GM19240 (cell line): Measurements from ENCODE around the gene DENND2C.

Experiments
- DNase-seq: peaks from one replicate; pipeline ENCODE4 v3.0.0; 2011; ENCODE audit warnings: low spot score; ENCODE audit not compliant: insufficient read length

Gene DENND2C

DNA sequence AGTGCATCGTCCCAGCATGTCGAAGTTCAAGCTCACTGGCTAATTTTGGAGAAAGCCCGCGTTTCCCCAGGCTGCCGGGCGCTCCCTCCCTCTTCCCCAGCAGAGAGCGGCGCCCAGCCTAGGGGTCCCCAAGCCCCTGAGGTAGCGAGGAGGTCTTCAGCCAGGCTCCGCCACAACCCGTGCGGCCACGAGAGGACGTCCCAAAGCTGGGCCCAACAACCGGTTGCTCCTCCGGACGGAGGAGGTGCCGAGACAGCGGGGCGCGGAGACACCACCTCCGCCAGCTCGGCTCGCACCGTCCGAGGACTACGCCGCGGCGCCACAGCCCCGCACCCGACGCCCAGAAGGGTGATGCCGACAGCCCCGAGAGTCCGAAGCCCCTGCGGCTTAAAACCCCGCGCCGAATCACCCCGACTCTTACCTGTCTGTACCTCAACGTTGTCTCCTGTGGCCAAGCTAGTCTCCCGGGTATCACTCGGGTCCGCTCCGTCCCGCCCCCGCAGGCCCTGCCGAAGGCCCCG is at the start of gene DENND2C:
Gene DENND2C, minus strand, starts transcription at position 488 of the 521 bp plus-strand sequence. CDS start 44,065 bp downstream, outside the sequence.
- peak; percentile 14 for DNase-seq

DNA sequence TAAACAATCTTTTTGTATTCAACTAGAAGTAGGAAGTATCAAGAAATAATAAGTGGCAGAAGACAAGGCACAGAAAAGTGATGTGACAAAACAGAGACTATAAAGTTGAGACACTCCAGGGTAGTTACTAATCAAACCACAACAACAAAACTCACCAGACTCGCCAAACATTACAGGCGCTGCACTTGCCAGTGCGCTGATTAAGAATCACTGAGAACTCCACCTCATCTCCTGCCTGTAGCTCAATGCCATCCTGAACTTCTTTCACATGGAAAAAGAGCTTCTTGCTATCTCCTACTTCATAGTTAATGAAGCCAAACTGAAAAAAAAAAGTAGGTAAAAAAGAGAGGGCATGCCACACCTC is 49.6 kb upstream of the DENND2C start:
- no peak for DNase-seq

DNA sequence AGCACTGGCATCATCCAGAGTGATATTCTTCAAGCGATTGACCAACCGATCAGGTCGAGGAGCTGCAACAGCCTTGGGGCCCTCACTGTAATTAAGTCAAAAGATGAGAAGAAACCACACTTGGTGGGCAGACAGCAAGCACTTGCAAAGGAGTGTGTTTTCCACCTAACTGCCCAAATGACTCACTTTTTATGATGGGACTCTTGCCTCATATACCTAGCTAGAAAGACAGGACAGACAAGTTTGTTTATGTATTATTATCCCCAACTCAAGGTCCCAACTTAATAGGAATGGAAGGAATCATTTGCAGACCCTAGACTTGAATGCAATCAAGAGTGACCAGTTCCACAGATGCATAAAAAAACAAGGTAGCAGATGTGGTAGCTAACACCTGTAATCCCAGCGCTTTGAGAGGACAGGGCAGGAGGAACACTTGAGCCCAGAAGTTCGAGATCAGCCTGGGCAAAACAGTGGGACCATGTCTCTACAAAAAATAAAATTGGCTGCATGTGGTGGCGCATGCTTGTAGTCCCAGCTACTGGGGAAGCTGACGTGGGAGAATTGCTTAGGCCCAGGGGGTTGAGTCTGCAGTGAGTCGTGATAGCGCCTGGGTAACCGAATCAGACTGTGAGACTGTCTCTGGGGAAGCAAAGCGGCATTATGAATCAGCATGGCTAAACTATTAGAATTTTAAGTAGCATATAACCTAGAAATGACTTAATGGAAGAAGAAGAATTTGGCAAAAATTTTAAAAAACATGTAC is 49.0 kb upstream of the DENND2C start:
- no peak for DNase-seq

DNA sequence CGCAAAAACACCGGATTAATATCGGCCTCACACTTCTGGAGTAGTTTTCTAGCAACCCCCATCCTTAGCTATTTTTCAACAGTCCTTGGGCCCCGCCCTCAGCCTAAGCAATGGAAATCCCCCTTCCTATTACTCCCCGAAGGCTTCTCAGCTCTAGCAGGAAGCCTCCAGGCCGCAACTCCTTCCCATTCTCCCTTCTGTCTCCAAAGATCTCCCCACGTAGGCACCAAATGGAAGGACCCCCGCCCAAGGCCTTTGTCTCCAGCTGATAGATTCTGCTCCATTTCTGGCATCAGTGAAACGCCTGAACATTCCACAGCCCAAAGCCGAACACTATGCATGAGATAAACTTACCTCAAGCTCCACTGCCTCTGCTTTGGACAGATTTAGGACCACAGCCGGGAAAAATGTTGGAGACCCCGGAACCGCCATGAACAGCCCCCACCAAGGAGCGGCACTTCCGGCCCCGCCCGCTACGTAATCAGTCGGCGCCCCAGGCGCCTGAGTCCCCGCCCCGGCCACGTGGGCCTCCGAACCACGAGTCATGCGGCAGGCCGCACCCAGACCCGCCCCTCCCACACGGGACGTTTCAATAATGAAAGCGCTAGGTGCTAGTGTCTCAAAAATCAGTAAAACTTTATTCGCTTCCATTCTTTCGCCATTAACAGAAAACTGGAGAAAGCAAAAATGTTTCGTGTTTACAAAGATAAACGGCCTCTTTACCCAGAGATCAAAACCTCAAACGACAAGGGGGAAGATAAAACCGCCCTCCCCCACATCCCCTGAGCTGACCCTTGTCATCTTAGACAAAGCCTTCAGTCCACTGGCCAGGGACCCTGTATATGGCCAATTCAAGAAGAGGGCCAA is 46.7 kb upstream of the DENND2C start, which contains the start of gene NRAS:
Gene NRAS, minus strand, starts transcription at position 468 of the 867 bp plus-strand sequence. CDS start 611 bp downstream, outside the sequence.
- peak; percentile 80 for DNase-seq

DNA sequence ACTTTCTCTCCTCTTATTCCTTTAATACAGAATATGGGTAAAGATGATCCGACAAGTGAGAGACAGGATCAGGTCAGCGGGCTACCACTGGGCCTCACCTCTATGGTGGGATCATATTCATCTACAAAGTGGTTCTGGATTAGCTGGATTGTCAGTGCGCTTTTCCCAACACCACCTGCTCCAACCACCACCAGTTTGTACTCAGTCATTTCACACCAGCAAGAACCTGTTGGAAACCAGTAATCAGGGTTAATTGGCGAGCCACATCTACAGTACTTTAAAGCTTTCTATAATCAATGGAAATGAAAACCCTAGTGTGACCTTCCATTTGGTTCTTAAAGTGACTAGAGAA is 46.1 kb upstream of the DENND2C start:
- no peak for DNase-seq

DNA sequence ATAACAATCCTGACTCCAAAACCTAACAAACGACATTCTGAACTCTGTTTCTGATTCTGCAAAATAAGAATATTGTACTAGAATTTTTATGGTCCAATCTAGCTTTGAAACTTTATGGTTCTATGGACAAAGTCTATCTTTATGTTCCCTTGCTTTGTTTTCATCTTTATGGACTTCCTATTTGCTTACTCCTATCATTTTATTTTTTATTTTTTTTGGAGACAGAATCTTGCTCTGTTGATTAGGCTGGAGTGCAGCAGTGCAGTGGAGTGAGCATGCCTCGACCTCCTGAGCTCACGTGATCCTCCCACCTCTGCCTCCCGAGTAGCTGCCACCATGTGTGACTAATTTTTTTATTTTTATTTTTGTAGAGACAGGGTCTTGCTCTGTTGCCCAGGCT is 43.1 kb upstream of the DENND2C start:
- no peak for DNase-seq

DNA sequence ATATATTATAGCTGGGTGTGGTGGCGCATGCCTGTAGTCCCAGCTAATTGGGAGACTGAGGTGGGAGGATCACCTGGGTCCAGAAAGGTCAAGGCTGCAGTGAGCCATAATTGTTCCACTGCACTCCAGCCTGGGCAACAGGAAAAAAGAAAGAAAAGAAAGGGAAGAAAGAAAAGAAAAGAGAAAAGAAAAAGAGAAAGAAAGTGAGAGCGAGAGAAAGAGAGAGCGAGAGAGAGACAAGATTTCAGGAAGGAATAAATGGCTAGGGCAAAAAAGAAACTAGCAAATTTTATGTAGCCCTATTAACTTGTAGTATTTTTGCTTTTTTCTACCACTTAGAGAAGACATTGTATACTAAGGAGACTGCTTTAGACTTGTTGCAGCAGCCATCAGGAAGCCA is 40.5 kb upstream of the DENND2C start:
- DNase-seq: no peak

DNA sequence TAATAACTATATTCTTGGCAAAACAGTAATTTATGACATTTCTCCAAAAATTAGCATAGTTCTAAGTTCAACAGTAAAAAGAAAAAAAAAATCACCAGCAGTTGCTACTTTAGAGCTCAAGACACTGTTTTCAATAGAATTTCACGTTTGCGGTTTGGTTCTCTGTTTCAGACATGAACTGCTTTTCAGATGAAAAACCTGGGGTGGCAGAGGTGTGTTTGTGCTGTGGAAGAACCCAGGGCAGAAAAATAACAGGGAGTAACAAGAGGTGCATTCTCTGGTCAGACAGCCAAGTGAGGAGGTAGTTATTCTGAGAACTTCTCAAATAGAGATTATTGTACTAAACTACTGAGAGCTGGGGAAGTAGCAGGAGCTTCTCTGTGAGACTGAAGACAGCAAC is 37.8 kb upstream of the DENND2C start:
- DNase-seq: no peak

DNA sequence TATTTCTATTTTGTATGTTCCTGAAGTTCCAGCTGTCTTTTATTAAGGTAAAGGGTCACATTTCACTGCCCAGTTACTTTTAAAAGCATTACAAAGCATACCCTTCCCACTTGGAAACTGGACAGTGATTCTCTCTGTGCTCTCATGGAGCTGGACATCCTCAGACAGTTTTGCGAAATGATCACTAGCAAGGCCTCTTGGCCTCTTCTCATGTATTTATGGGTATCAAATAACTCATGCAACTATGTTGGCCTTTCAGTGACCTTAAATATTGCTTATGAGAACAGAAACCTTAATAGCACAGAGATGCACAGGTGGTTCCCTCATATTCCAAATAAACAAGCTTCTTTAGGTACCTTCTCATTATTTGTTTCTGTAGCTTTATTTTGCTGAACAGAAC is 33.4 kb upstream of the DENND2C start:
- no peak for DNase-seq

- DNase-seq: no peak
Measured at GRCh38 chr1:114702737-114703136, 32.9 kb upstream of the DENND2C start.

DNA sequence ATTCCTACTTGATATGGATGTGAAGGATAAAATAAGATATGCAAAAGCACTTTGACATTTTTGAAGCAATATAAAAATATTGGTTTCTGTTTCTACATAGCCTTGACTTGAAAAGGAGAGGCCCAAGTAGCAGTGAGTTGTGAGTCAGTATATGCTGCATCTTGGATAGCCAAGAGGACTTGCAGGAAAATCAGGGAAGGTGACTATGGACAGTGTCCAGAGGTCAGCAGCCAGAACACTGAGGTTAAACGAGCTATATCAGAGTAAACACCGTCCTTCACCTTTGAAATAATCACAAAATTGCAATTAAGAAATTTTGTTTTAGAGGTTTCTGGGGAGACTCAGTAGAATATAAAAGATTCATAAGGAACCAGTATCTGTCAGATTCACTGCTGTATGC is 32.1 kb upstream of the DENND2C start:
- DNase-seq: no peak

GRCh38 chr1:114700036-114700600 is 30.3 kb upstream of the DENND2C start:
- DNase-seq: no peak

DNA sequence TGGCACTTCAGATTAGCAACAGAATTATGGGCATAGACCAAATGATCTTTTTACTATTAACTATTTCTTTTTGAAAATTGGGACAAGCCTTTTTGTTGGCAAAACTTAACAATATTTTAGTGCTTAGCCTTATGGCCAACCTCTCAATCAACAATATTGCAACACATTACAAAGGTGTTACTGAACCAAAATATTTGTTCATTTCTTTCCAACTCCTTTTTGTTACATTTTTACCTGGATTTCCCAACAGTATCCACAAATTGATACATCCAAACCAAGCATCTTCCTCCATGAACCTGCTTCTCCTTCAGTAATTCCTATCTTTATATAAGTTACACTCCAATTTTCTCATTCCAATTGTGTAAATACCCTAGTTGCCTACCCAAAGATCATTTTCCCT is 27.0 kb upstream of the DENND2C start:
- DNase-seq: no peak

DNA sequence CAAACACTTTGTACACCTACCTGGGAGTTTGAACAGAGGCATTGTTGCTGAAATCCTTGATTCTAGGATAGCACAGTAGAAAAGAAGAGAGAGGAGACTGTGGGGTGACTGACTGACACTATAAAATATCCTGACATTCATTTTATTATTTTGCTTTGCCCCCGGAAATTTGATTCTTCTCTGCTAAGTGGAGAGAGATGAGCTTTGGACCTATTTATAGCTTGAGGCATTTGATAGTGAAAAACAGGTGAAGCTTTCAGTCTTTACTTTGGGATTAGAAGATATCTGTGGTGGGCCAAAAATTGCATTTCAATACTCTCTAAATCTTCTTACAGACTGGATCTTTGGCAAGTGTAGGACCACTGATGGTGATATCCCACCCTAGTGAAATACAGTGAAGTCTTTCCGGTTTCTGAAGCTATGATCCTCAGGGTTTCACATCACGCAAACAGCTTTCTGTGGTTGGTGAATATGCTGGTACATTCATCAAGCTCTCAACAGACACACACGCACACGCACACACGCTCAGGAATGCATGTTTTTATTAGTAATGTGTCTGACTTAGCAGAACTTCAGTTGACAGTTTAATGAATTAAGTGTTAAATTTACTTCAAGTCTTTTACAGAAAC is 25.7 kb upstream of the DENND2C start, which contains the start of gene AMPD1:
Gene AMPD1, minus strand, starts transcription at position 117 of the 629 bp plus-strand sequence. Its CDS starts 75 bp downstream, at position 42.
- DNase-seq: no peak

DNA sequence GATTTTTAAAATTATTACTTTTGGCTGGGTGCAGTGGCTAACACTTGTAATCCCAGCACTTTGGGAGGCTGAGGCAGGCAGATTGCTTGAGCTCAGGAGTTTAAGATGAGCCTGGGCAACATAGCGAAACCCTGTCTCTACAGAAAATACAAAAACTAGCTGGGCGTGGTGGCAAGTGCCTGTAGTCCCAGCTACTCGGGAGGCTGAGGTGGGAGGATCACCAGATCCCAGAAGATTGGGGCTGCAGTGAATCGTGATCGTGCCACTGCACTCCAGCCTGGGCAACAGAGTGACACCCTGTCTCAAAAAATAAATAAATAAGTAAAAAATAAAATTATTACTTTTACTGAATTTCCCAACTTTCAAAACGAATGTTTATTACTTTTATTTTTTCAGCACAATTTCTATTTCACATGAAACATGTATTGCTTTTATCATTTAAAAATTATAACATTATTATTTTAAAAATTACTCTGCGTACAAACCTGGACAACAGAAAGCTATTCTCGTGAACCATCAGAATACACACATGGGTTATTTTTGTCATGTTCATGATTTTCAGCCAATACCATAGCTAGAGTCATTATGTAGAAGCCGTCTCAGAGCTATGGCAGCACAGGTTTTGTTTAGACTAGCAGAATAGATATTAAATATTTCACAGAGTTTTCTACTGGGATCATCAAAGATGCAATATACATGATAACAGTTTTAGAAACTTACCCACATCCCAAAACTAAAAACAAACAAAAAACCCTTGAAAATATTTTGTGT is 24.9 kb upstream of the DENND2C start:
- no peak for DNase-seq

DNA sequence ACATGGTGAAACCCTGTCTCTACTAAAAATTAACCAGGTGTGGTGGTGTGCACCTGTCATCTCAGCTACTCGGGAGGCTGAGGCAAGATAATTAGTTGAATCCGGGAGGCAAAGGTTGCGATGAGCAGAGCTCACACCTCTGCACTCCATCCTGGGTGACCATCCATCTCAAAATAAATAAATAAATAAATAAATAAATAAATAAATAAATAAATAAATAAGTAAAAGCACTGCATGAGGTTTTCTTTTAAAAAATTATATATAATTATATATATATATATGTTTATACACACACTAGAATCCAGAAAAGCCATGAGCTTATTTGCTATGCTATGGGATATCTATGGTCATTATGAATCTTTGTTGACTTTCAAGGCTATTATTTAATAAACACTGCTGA is 23.1 kb upstream of the DENND2C start:
- DNase-seq: no peak

GRCh38 chr1:114691061-114691460 is 21.2 kb upstream of the DENND2C start:
- DNase-seq: no peak

DNA sequence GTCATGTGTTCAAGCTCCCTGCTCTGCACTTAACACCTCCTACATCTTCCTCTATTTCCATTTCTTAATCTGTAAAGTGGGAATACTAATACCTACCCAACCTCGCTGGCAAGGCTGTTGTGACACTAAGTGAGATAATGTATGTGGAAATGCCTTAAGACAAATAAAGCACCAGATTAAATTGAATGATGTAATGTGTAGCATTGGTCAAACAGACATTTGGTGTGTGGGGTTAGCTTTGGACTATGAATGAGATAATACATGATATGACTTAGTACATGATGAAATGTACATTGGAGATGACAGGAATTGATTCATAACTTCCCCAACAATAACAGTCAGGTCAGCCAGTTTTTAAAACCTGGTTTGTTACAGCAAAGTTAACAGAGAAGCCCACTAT is 20.3 kb upstream of the DENND2C start:
- no peak for DNase-seq

GRCh38 chr1:114688526-114688925 is 18.7 kb upstream of the DENND2C start:
- DNase-seq: no peak

DNA sequence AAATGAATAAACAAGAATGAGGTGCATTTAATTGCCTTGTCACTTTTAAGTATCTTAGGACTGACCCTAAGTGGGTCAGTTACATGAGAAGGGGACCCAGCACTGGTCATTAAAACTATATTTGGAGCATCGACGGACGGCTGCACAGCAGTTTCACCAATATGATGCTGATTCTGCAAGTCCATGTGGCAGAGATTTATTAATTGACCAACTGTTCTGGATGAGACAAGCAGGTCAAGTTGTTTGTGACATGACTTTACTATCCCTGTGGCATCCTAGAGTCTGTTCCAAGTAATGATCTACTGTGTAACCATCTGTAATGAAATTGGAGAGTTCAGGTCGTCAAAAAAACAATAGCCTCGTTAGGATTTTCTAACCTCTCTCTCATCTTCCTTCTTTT is 16.0 kb upstream of the DENND2C start:
- no peak for DNase-seq

DNA sequence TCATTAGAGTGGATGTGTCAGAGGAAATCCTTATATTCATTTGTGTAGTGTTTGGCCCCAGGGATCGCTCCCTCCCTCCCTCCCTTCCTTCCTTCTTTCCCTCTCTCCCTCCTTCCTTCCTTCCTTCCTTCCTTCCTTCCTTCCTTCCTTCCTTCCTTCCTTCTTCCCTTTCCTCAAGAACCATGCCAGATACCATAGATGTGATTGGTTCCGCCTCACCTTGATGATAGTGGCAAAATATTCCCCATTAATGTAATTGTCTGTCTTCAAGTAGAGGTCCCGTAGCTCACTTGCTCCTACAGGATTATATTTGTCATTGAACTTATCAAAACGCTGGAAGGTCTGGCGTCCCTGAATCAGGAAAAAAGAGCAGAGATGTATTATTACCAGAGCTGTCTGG is 7.8 kb upstream of the DENND2C start:
- no peak for DNase-seq
